B cell (primary cell): ENCODE data around the gene PCGF2. TPM values are rescaled to one million over a fixed set of nuclear protein-coding genes. Genes with fewer than 3 reads are reported as not detected.

ENCODE experiments used
- ATAC-seq: fragments of 200-7000 bp; cut with Tn5 transposase; one replicate; pipeline ENCODE4 v1.10.0; 2021; ENCODE audit warnings: low read depth, mild to moderate bottlenecking, moderate number of reproducible peaks, moderate library complexity
- CTCF ChIA-PET: fragments of 350-600 bp; sonication (Branson Sonifier 250); formaldehyde crosslinking; loops from one replicate; lab custom pipeline; 2021; ENCODE audit warnings: antibody characterized with exemption, inconsistent platforms; lab: Charles Lee
- POLR2A ChIA-PET: fragments of 350-600 bp; sonication (Branson Sonifier 250); formaldehyde crosslinking; loops from one replicate; lab custom pipeline; 2021; ENCODE audit warnings: antibody characterized with exemption; lab: Charles Lee
- DNase-seq: peaks from one replicate; pipeline ENCODE4 v3.0.0; 2013
- H2AFZ ChIP-seq: 2 replicates; pipeline ENCODE4 v1.6.1; 2012; ENCODE audit warnings: mild to moderate bottlenecking, low read depth, low read length; ENCODE audit not compliant: insufficient read depth, poor library complexity, severe bottlenecking
- H3K27ac ChIP-seq, 2 donors: 1 replicate in 1 of 2; 2 replicates in 1 of 2; pipeline ENCODE4 v1.5.1; 2012 to 2013; ENCODE audit warnings: low read length in 2 of 2, mild to moderate bottlenecking in 2 of 2, moderate library complexity in 1 of 2
- H3K27me3 ChIP-seq, 4 experiments: fragments of 200-600 bp in 1 of 4; sonication (generic) in 1 of 4; replicated peaks in 1 of 4; 1 replicate in 2 of 4; 2 replicates in 2 of 4; pipeline versions ENCODE4 v1.6.1 to v1.7.0; 2013 to 2016; ENCODE audit warnings: low read length in 3 of 4, mild to moderate bottlenecking in 2 of 4, mixed read lengths in 1 of 4, moderate library complexity in 1 of 4; ENCODE audit not compliant: insufficient read depth in 4 of 4, control insufficient read depth in 3 of 4; ENCODE audit errors: control extremely low read depth in 1 of 4
- H3K36me3 ChIP-seq, 2 experiments: replicated peaks in 1 of 2; 1 replicate in 1 of 2; 2 replicates in 1 of 2; pipeline versions ENCODE4 v1.6.1 to v1.7.1; 2013; ENCODE audit warnings: low read length in 1 of 2; ENCODE audit not compliant: insufficient read depth in 2 of 2, control insufficient read depth in 1 of 2; ENCODE audit errors: control extremely low read depth in 1 of 2, extremely low read depth in 1 of 2
- H3K4me1 ChIP-seq, 2 donors: fragments of 200-600 bp in 1 of 2; sonication (generic) in 1 of 2; 1 replicate in 1 of 2; 2 replicates in 1 of 2; pipeline versions ENCODE4 v1.5.1 to v1.6.1; 2013 to 2017; ENCODE audit warnings: low read length in 2 of 2; ENCODE audit not compliant: control insufficient read depth in 2 of 2, insufficient read depth in 2 of 2
- H3K4me2 ChIP-seq: replicated peaks from 2 replicates; pipeline ENCODE3; 2012; ENCODE audit warnings: mild to moderate bottlenecking, low read depth, low read length; ENCODE audit not compliant: poor library complexity, severe bottlenecking
- H3K4me3 ChIP-seq, 5 experiments: fragments of 200-600 bp in 1 of 5; sonication (generic) in 1 of 5; 1 replicate in 3 of 5; 2 replicates in 2 of 5; pipeline versions ENCODE4 v1.5.1 to v1.7.0; 2011 to 2016; ENCODE audit warnings: low read length in 4 of 5, mild to moderate bottlenecking in 4 of 5, low read depth in 2 of 5, control low read depth in 1 of 5, moderate library complexity in 1 of 5; ENCODE audit not compliant: insufficient read depth in 1 of 5; ENCODE audit errors: control extremely low read depth in 1 of 5, extremely low read depth in 1 of 5
- H3K79me2 ChIP-seq: fragments of 200-600 bp; sonication (generic); one replicate; pipeline ENCODE4 v1.6.0; 2016; ENCODE audit warnings: low read length; ENCODE audit not compliant: control insufficient read depth, insufficient read depth
- H3K9ac ChIP-seq: fragments of 200-600 bp; sonication (generic); 2 replicates; pipeline ENCODE4 v1.6.1; 2017; ENCODE audit warnings: mild to moderate bottlenecking, low read length, moderate library complexity
- H3K9me3 ChIP-seq, 3 donors: one replicate each; pipeline versions ENCODE4 v1.6.1 to v1.7.1; 2013; ENCODE audit warnings: low read length in 2 of 3; ENCODE audit not compliant: control insufficient read depth in 2 of 3, insufficient read depth in 1 of 3; ENCODE audit errors: control extremely low read depth in 1 of 3
- H4K20me1 ChIP-seq: 2 replicates; pipeline ENCODE4 v1.6.0; 2012; ENCODE audit warnings: mild to moderate bottlenecking, low read length; ENCODE audit not compliant: insufficient read depth, control insufficient read depth, poor library complexity, severe bottlenecking
- H3K27ac Mint-ChIP-seq: one replicate; pipeline ENCODE4 v1.8.0; 2021; ENCODE audit warnings: mixed read lengths
- H3K27me3 Mint-ChIP-seq: one replicate; pipeline ENCODE4 v1.8.0; 2021; ENCODE audit warnings: mixed read lengths
- H3K4me1 Mint-ChIP-seq: one replicate; pipeline ENCODE4 v1.8.0; 2021; ENCODE audit warnings: mixed read lengths
- H3K4me3 Mint-ChIP-seq: one replicate; pipeline ENCODE4 v1.8.0; 2021; ENCODE audit warnings: mixed read lengths
- H3K9me3 Mint-ChIP-seq: one replicate; pipeline ENCODE4 v1.8.0; 2022; ENCODE audit warnings: mixed read lengths; ENCODE audit not compliant: insufficient read depth
- EZH2 ChIP-seq: IDR thresholded peaks from 2 replicates; pipeline ENCODE4 v1.6.1; 2012; ENCODE audit warnings: borderline replicate concordance, low read depth, mild to moderate bottlenecking, moderate library complexity, low read length; ENCODE audit not compliant: insufficient read depth, poor library complexity, severe bottlenecking
- WGBS: methylation state at CpG from one replicate; pipeline ENCODE4 v1.1.5; 2013; ENCODE audit warnings: missing lambda C conversion rate; ENCODE audit not compliant: insufficient coverage; 5-methylcytosine and 5-hydroxymethylcytosine counted together
- intact Hi-C: fragments of 100-400 bp; cut with micrococcal nuclease; formaldehyde crosslinking; loops from one replicate; pipeline ENCODE4 v1.10.0; 2022
- polyA plus RNA-seq: library from polyadenylated mRNA; depleted of rRNA; stranded (reverse); fragments of >200 nt; gene quantifications from 2 replicates; pipeline ENCODE4 v1.2.3, GENCODE V29; 2012
- total RNA-seq, 2 donors: library from RNA; stranded (reverse); fragments of 120-200 nt in 1 of 2; gene quantifications; 1 replicate in 1 of 2; 2 replicates in 1 of 2; pipeline versions ENCODE4 v1.2.3 to v1.2.4, GENCODE V29; 2013 to 2022
- TF ChIP-seq, protein P1 (sequence below): fragments of 200-600 bp; IDR thresholded peaks from one replicate; pipeline ENCODE4 v1.8.0; 2022; ENCODE audit warnings: antibody characterized with exemption, mild to moderate bottlenecking

Gene PCGF2
- total and polyA plus RNA-seq, 2 donors (not counting 1 experiment from before 2014, with no cell fraction given): 0.04 TPM; not detected in 1

DNA sequence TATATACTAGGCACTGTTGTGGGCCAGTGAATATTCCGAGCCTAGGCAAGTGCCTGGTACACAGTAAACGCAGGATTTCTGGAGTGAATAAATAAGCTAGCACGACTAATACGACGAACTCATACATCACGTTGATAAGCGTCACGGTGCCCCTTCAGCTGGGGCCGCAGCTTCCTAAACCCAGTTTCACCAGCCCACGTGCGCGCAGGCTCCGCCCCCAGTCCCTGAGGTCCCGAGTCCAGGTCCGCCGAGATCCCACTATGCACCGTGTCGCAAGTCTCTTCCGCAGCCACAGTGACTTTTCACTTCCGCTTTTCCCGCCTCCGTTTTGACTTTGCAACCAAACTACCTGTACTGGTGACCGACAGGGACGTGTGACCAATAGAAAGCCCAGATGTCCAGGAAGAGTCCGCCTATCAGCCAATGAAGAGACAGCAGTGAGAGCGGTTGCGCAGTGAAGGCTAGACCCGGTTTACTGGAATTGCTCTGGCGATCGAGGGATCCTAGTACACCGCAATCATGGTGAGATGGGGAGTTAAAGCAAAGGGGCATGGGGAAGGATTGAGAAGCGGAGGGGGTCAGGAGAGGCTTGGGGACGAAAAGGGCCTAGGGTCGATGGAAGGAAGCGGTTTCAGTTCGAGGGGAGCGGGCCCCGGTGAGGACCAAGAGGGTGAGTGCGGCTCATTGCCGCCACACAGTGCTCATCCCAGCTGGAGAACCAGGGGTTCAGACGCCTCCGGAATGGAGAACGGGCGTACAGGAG lies 4.4 kb upstream of the PCGF2 start, which contains the start of gene PSMB3:
TSS of gene PSMB3 (plus strand) at position 434 of the 763 bp plus-strand sequence. CDS start at position 520, 86 bp downstream.
- Mint-ChIP-seq H3K27me3 (peaks cover 21% of the 10 kb centered on the region), H3K4me1 (peaks cover 45% of the 10 kb centered on the region), H3K9me3 (no peaks in the 10 kb centered on the region), H3K27ac (peak within 1 kb of the TSS; percentile 93), H3K4me3 (peak within 1 kb of the TSS; percentile 94)
- Histone ChIP-seq H3K4me1 (peaks cover 48 to 57% of the 10 kb centered on the region in 2 donors), H3K9ac (peak within 1 kb of the TSS; percentile 96), H3K36me3 (peaks cover 0 to 22% of the 10 kb centered on the region in 2 experiments), H3K79me2 (peaks cover 48% of the 10 kb centered on the region), H3K9me3 (peaks cover 0 to 9% (median 0%) of the 10 kb centered on the region in 3 donors), H2AFZ (peak within 1 kb of the TSS; percentile 98), H3K27ac (peak within 1 kb of the TSS; percentile 88 to 95), H3K4me3 (peak within 1 kb of the TSS; percentile 61 to 100 (median 97)), H3K27me3 (peaks cover 0 to 37% (median 25%) of the 10 kb centered on the region in 4 experiments), H4K20me1 (peaks cover 42% of the 10 kb centered on the region), H3K4me2 (peak within 1 kb of the TSS; percentile 79)
- ChIA-PET CTCF (interaction anchor here (0.6 to 2.6 kb wide), 11 partner anchors 17 to 401 kb away, joined by 3 to 10 read pairs (median 4); partner anchors contain the start of genes CISD3 and LASP1), POLR2A (interaction anchor here (0.5 to 1.5 kb wide), 11 partner anchors 10 to 1008 kb away, joined by 3 to 10 read pairs (median 4); partner anchors contain the start of genes CISD3, CWC25, MLLT6 and PIP4K2B)
- peak; percentile 100 for DNase-seq
- peak; percentile 85 for ATAC-seq
- intact Hi-C loops: loop anchor here (1.0 to 5.0 kb wide), 8 partner anchors 22 to 195 kb away; partner anchors contain the start of genes CISD3, CWC25, LASP1 and RPL23
- no peak for TF ChIP-seq EZH2
- TF ChIP-seq, protein P1, sequence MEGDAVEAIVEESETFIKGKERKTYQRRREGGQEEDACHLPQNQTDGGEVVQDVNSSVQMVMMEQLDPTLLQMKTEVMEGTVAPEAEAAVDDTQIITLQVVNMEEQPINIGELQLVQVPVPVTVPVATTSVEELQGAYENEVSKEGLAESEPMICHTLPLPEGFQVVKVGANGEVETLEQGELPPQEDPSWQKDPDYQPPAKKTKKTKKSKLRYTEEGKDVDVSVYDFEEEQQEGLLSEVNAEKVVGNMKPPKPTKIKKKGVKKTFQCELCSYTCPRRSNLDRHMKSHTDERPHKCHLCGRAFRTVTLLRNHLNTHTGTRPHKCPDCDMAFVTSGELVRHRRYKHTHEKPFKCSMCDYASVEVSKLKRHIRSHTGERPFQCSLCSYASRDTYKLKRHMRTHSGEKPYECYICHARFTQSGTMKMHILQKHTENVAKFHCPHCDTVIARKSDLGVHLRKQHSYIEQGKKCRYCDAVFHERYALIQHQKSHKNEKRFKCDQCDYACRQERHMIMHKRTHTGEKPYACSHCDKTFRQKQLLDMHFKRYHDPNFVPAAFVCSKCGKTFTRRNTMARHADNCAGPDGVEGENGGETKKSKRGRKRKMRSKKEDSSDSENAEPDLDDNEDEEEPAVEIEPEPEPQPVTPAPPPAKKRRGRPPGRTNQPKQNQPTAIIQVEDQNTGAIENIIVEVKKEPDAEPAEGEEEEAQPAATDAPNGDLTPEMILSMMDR: no peak
- under 1% methylated on average over 44 of the region's 44 CpGs for WGBS
